ENCODE data around the gene TOR2A. TPM values are rescaled to one million over a fixed set of nuclear protein-coding genes. Genes with fewer than 3 reads are reported as not detected.

The TOR2A gene
- total RNA-seq, 1 donor from 2014 or later = 2.3 TPM

- Histone ChIP-seq H3K4me1 (peaks cover 8% of the 10 kb centered on the region), H3K36me3 (no peaks in the 10 kb centered on the region), H3K9me3 (replicated peaks) (no peaks in the 10 kb centered on the region), H3K27ac (replicated peaks) (no peak overlapping the region), H3K4me3 (no peak overlapping the region), H3K27me3 (ENCODE audit: low read depth) (no peaks in the 10 kb centered on the region)
- DNase-seq = no peak
- no peak for TF ChIP-seq CTCF (IDR thresholded peaks at IDR 0.05; ENCODE audit: borderline replicate concordance)
- intact Hi-C loops (cut with micrococcal nuclease) = no loop called here
Observed at GRCh38 chr9:127700594-127701255, 34.4 kb downstream of the TOR2A start.

- H3K36me3 ChIP-seq = peaks cover 3% of the 10 kb centered on the region
- no peak for DNase-seq
- peaks cover 8% of the 10 kb centered on the region for H3K4me1 ChIP-seq
- H3K4me3 ChIP-seq = no peak overlapping the region
- TF ChIP-seq CTCF (IDR thresholded peaks at IDR 0.05; ENCODE audit: borderline replicate concordance) = no peak
- peak overlapping the region; percentile 89 for H3K27ac ChIP-seq (replicated peaks)
- intact Hi-C loops (cut with micrococcal nuclease) = no loop called here
- H3K9me3 ChIP-seq (replicated peaks) = no peaks in the 10 kb centered on the region
- H3K27me3 ChIP-seq (ENCODE audit: low read depth) = no peaks in the 10 kb centered on the region
Observed at GRCh38 chr9:127700140-127700539, 35.0 kb downstream of the TOR2A start.

GRCh38 chr9:127698985-127699670 lies 36.0 kb downstream of the TOR2A start:
- peak; percentile 43 for TF ChIP-seq CTCF (IDR thresholded peaks at IDR 0.05; ENCODE audit: borderline replicate concordance)
- Histone ChIP-seq H3K4me3 (peak overlapping the region; percentile 57), H3K9me3 (replicated peaks) (no peaks in the 10 kb centered on the region), H3K4me1 (peaks cover 8% of the 10 kb centered on the region), H3K36me3 (peaks cover 3% of the 10 kb centered on the region), H3K27me3 (ENCODE audit: low read depth) (no peaks in the 10 kb centered on the region), H3K27ac (replicated peaks) (peak overlapping the region; percentile 89)
- DNase-seq = peak; percentile 97
- intact Hi-C loops (cut with micrococcal nuclease) = no loop called here

GRCh38 chr9:127698386-127698785 lies 36.7 kb downstream of the TOR2A start:
- no peak overlapping the region for H3K4me3 ChIP-seq
- H3K9me3 ChIP-seq (replicated peaks) = no peaks in the 10 kb centered on the region
- no peak for TF ChIP-seq CTCF (IDR thresholded peaks at IDR 0.05; ENCODE audit: borderline replicate concordance)
- peak overlapping the region; percentile 89 for H3K27ac ChIP-seq (replicated peaks)
- peaks cover 8% of the 10 kb centered on the region for H3K4me1 ChIP-seq
- no peaks in the 10 kb centered on the region for H3K27me3 ChIP-seq (ENCODE audit: low read depth)
- DNase-seq = no peak
- intact Hi-C loops (cut with micrococcal nuclease) = no loop called here
- peaks cover 3% of the 10 kb centered on the region for H3K36me3 ChIP-seq

- H3K27me3 ChIP-seq (ENCODE audit: low read depth) = no peaks in the 10 kb centered on the region
- TF ChIP-seq CTCF (IDR thresholded peaks at IDR 0.05; ENCODE audit: borderline replicate concordance) = no peak
- no peak overlapping the region for H3K27ac ChIP-seq (replicated peaks)
- intact Hi-C loops (cut with micrococcal nuclease) = no loop called here
- peaks cover 3% of the 10 kb centered on the region for H3K36me3 ChIP-seq
- DNase-seq = no peak
- H3K4me1 ChIP-seq = peaks cover 8% of the 10 kb centered on the region
- no peaks in the 10 kb centered on the region for H3K9me3 ChIP-seq (replicated peaks)
- no peak overlapping the region for H3K4me3 ChIP-seq
Observed at GRCh38 chr9:127697575-127697974, 37.5 kb downstream of the TOR2A start.

Data from left ventricle myocardium inferior (tissue), 1 donor.